ENCODE data around the gene PDZD2. TPM values are rescaled to one million over a fixed set of nuclear protein-coding genes. Genes with fewer than 3 reads are reported as not detected.

Gene PDZD2
- total RNA-seq, 1 experiment from 2014 or later = 23.0 TPM

- intact Hi-C loops (cut with micrococcal nuclease) = no loop called here
- Mint-ChIP-seq H3K27ac (ENCODE audit: low read depth, unreplicated experiment) (peak overlapping the region; percentile 69), H3K27me3 (ENCODE audit: insufficient read depth, unreplicated experiment) (no peaks in the 10 kb centered on the region), H3K36me3 (ENCODE audit: insufficient read depth, unreplicated experiment) (no peaks in the 10 kb centered on the region), H3K9me3 (ENCODE audit: unreplicated experiment) (no peaks in the 10 kb centered on the region), H3K4me3 (ENCODE audit: unreplicated experiment) (no peak overlapping the region), H3K4me1 (ENCODE audit: insufficient read depth, unreplicated experiment) (peaks cover 11% of the 10 kb centered on the region)
- DNase-seq (ENCODE audit: unreplicated experiment) = peak; percentile 89
- POLR2A ChIA-PET = interaction anchor here (0.7 to 8.3 kb wide), 11 partner anchors 8 to 252 kb away, joined by 3 to 79 read pairs (median 5); no protein-coding TSS in a partner anchor
- CTCF ChIA-PET = interaction anchor here (0.6 to 2.6 kb wide), 10 partner anchors 9 to 230 kb away, joined by 3 to 12 read pairs (median 4); no protein-coding TSS in a partner anchor
- no TSS peak for BruUV-seq (replicated peaks)
- TF ChIP-seq CTCF (IDR thresholded peaks at IDR 0.05; ENCODE audit: unreplicated experiment) = no peak
Measured at GRCh38 chr5:31921852-31922305, 282.9 kb downstream of the PDZD2 start.

DNA sequence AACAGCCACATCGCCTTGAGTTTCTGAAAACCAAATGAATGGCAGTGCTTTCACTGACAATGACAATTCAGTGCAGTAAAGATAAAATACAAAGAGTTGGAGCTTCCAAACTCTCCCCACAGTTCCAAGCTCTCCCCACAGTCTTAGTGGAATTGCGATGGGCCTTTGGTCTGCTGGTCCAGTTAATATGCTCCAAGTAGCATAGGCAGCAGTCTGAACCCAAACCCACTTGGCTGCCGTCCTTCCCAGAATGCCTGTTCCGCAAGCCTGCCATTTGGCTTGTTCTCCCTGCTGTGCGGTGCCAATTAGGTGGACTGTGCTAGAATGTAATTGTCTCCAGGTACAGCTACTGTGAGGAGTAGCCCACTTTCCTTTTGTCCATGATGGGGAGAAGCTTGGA is 285.1 kb downstream of the PDZD2 start:
- CTCF ChIA-PET = interaction anchor here (1.3 kb wide), 1 partner anchor 12 kb away, joined by 4 read pairs; no protein-coding TSS in a partner anchor
- intact Hi-C loops (cut with micrococcal nuclease) = no loop called here

GRCh38 chr5:31931874-31932273 is 292.9 kb downstream of the PDZD2 start:
- TF ChIP-seq CTCF (IDR thresholded peaks at IDR 0.05; ENCODE audit: unreplicated experiment) = no peak
- Mint-ChIP-seq H3K9me3 (ENCODE audit: unreplicated experiment) (no peaks in the 10 kb centered on the region), H3K4me1 (ENCODE audit: insufficient read depth, unreplicated experiment) (peaks cover 14% of the 10 kb centered on the region), H3K4me3 (ENCODE audit: unreplicated experiment) (no peak overlapping the region), H3K36me3 (ENCODE audit: insufficient read depth, unreplicated experiment) (no peaks in the 10 kb centered on the region), H3K27me3 (ENCODE audit: insufficient read depth, unreplicated experiment) (no peaks in the 10 kb centered on the region), H3K27ac (ENCODE audit: low read depth, unreplicated experiment) (no peak overlapping the region)
- DNase-seq (ENCODE audit: unreplicated experiment) = no peak
- intact Hi-C loops (cut with micrococcal nuclease) = no loop called here
- POLR2A ChIA-PET = interaction anchor here (0.6 to 1.1 kb wide), 2 partner anchors 16 to 61 kb away, joined by 3 read pairs; no protein-coding TSS in a partner anchor
- CTCF ChIA-PET = interaction anchor here (0.8 to 1.3 kb wide), 4 partner anchors 10 to 145 kb away, joined by 3 to 5 read pairs (median 3); no protein-coding TSS in a partner anchor
- no TSS peak for BruUV-seq (replicated peaks)

More for the DNA sequence above, 285.1 kb downstream of the PDZD2 start:
- H3K27me3 Mint-ChIP-seq (ENCODE audit: insufficient read depth, unreplicated experiment) = no peaks in the 10 kb centered on the region
- TF ChIP-seq CTCF (IDR thresholded peaks at IDR 0.05; ENCODE audit: unreplicated experiment) = no peak
- H3K4me1 Mint-ChIP-seq (ENCODE audit: insufficient read depth, unreplicated experiment) = peaks cover 10% of the 10 kb centered on the region
- H3K36me3 Mint-ChIP-seq (ENCODE audit: insufficient read depth, unreplicated experiment) = no peaks in the 10 kb centered on the region
- no peaks in the 10 kb centered on the region for H3K9me3 Mint-ChIP-seq (ENCODE audit: unreplicated experiment)
- BruUV-seq (replicated peaks) = no TSS peak
- H3K27ac Mint-ChIP-seq (ENCODE audit: low read depth, unreplicated experiment) = no peak overlapping the region
- DNase-seq (ENCODE audit: unreplicated experiment) = no peak
- POLR2A ChIA-PET = interaction anchor here (8.3 kb wide), 1 partner anchor 13 kb away, joined by 79 read pairs; no protein-coding TSS in a partner anchor
- no peak overlapping the region for H3K4me3 Mint-ChIP-seq (ENCODE audit: unreplicated experiment)

DNA sequence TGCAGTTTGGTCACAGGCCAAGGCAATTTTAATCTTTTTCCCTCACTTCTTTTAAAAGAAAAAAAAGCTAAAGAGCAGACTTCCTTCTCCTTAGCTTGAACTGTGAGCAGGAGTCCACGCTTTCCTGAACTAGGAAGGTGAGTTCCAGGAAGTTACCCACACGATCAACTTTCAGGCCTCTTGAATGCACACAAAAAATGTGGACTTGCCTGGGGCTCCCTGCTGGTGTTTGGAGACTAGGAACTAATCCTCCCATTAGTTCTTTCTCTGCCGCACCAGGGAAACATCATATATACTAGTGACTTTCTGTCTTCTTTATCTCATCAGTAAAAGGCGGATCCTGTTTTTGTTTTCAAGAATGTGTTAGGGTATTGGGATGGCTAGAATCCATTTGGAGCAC is 295.2 kb downstream of the PDZD2 start:
- no peak for DNase-seq (ENCODE audit: unreplicated experiment)
- CTCF ChIA-PET = interaction anchor here (0.7 kb wide), 2 partner anchors 35 to 143 kb away, joined by 3 to 6 read pairs; no protein-coding TSS in a partner anchor
- no peak for TF ChIP-seq CTCF (IDR thresholded peaks at IDR 0.05; ENCODE audit: unreplicated experiment)
- no peaks in the 10 kb centered on the region for H3K27me3 Mint-ChIP-seq (ENCODE audit: insufficient read depth, unreplicated experiment)
- POLR2A ChIA-PET = interaction anchor here (1.0 to 6.0 kb wide), 3 partner anchors 14 to 25 kb away, joined by 3 to 94 read pairs (median 84); no protein-coding TSS in a partner anchor
- no peak overlapping the region for H3K4me3 Mint-ChIP-seq (ENCODE audit: unreplicated experiment)
- peaks cover 9% of the 10 kb centered on the region for H3K36me3 Mint-ChIP-seq (ENCODE audit: insufficient read depth, unreplicated experiment)
- H3K27ac Mint-ChIP-seq (ENCODE audit: low read depth, unreplicated experiment) = no peak overlapping the region
- BruUV-seq (replicated peaks) = no TSS peak
- intact Hi-C loops (cut with micrococcal nuclease) = no loop called here
- H3K4me1 Mint-ChIP-seq (ENCODE audit: insufficient read depth, unreplicated experiment) = peaks cover 31% of the 10 kb centered on the region
- no peaks in the 10 kb centered on the region for H3K9me3 Mint-ChIP-seq (ENCODE audit: unreplicated experiment)
